HepG2 (cell line): ENCODE data around the gene AP3M1. TPM values are rescaled to one million over a fixed set of nuclear protein-coding genes. Genes with fewer than 3 reads are reported as not detected.

ENCODE experiments used
- CEBPB ChIP-seq: IDR thresholded peaks from 2 replicates; pipeline ENCODE4 v1.6.1; 2011; ENCODE audit warnings: low read depth, low read length, improper control_type of control experiment, borderline replicate concordance
- CEBPG ChIP-seq: IDR thresholded peaks from 2 replicates; pipeline ENCODE4 v1.6.1; 2016
- IKZF5 ChIP-seq: IDR thresholded peaks from 2 replicates; pipeline ENCODE4 v1.6.1; 2018; ENCODE audit warnings: missing genetic modification reagents, mild to moderate bottlenecking, missing compliant biosample characterization
- MAFF ChIP-seq: IDR thresholded peaks from 2 replicates; pipeline ENCODE4 v1.6.1; 2011; ENCODE audit warnings: low read depth, low read length, improper control_type of control experiment
- MATR3 ChIP-seq: sonication (generic); formaldehyde crosslinking; IDR thresholded peaks from 2 replicates; pipeline ENCODE4 v1.4.0; 2020; ENCODE audit warnings: missing genetic modification reagents
- MEIS2 ChIP-seq: sonication (generic); formaldehyde crosslinking; IDR thresholded peaks from 2 replicates; pipeline ENCODE4 v1.9.0; 2021; ENCODE audit warnings: mild to moderate bottlenecking, missing genetic modification reagents
- MIER3 ChIP-seq: IDR thresholded peaks from 2 replicates; pipeline ENCODE4 v1.6.1; 2016; ENCODE audit warnings: missing compliant biosample characterization, borderline replicate concordance
- NCOA5 ChIP-seq: sonication (generic); formaldehyde crosslinking; IDR thresholded peaks from 2 replicates; pipeline ENCODE4 v1.4.0; 2020; ENCODE audit warnings: missing genetic modification reagents
- NR1H2 ChIP-seq: sonication (generic); formaldehyde crosslinking; IDR thresholded peaks from 2 replicates; pipeline ENCODE4 v1.8.1; 2022; ENCODE audit warnings: low read depth, missing genetic modification reagents, borderline replicate concordance
- NR2F6 ChIP-seq, 2 experiments: IDR thresholded peaks; 2 replicates each; pipeline ENCODE4 v1.6.1; 2016; ENCODE audit warnings: antibody characterized with exemption in 1 of 2, mild to moderate bottlenecking in 1 of 2
- SMAD3 ChIP-seq: sonication (generic); formaldehyde crosslinking; IDR thresholded peaks from 2 replicates; pipeline ENCODE4 v1.4.0; 2020; ENCODE audit warnings: missing genetic modification reagents
- ZNF292 ChIP-seq: sonication (generic); formaldehyde crosslinking; IDR thresholded peaks from 2 replicates; pipeline ENCODE4 v1.8.1; 2022; ENCODE audit warnings: mild to moderate bottlenecking, low read depth, missing genetic modification reagents, borderline replicate concordance
- ZNF343 ChIP-seq: sonication (generic); formaldehyde crosslinking; IDR thresholded peaks from 2 replicates; pipeline ENCODE4 v1.4.0; 2020; ENCODE audit warnings: mild to moderate bottlenecking, missing genetic modification reagents
- ZNF609 ChIP-seq: sonication (generic); formaldehyde crosslinking; IDR thresholded peaks from 2 replicates; pipeline ENCODE4 v1.4.0; 2020; ENCODE audit warnings: mild to moderate bottlenecking, missing genetic modification reagents, borderline replicate concordance
- polyA plus RNA-seq, 8 experiments: library from polyadenylated mRNA; depleted of rRNA in 3 of 8; stranded (reverse) in 7 of 8; unstranded in 1 of 8; fragments of >200 nt; fragmentation: Illumina TruSeq in 4 of 8; extraction: Trizol in 4 of 8; gene quantifications; 2 replicates each; pipeline versions ENCODE4 v1.2.1 to v1.2.3, GENCODE V29; 2011 to 2016; ENCODE audit warnings: low read depth in 4 of 8, missing spikeins in 1 of 8, mixed read lengths in 1 of 8; ENCODE audit not compliant: insufficient read depth in 1 of 8
- total RNA-seq, 5 experiments: library from RNA; depleted of rRNA; stranded (reverse); fragments of >200 nt; fragmentation: Illumina TruSeq; extraction: Trizol; gene quantifications; 2 replicates each; pipeline ENCODE4 v1.2.3, GENCODE V29; 2016; ENCODE audit warnings: low read depth in 1 of 5

Gene AP3M1
- total and polyA plus RNA-seq, 2 of the 13 experiments (the other 11 are each of a cell fraction or from before 2014, with no cell fraction given) = 29.0 to 31.6 TPM

GRCh38 chr10:74079028-74079935, 71.3 kb downstream of the AP3M1 start (continued):
- no peak for TF ChIP-seq CEBPG (CRISPR knock-in tag)
- TF ChIP-seq NR1H2 (CRISPR knock-in tag) = no peak
- TF ChIP-seq MAFF = no peak
- TF ChIP-seq MIER3 (CRISPR knock-in tag) = no peak
- TF ChIP-seq ZNF609 = no peak
- no peak for TF ChIP-seq NR2F6 (IDR thresholded peaks at IDR 0.05)
- no peak for TF ChIP-seq NR2F6 (CRISPR knock-in tag; IDR thresholded peaks at IDR 0.05)
- no peak for TF ChIP-seq NCOA5 (CRISPR knock-in tag)
- TF ChIP-seq MATR3 = no peak
- no peak for TF ChIP-seq MEIS2 (CRISPR knock-in tag)
- no peak for TF ChIP-seq CEBPB
- TF ChIP-seq ZNF343 = no peak
- TF ChIP-seq IKZF5 (CRISPR knock-in tag) = no peak
- TF ChIP-seq ZNF292 (CRISPR knock-in tag) = no peak
- no peak for TF ChIP-seq SMAD3 (CRISPR knock-in tag)
